LNCaP clone FGC (cell line): ENCODE results near the gene ADD1.
"Not testable (repeated sequence)": the region's sequence is repeated elsewhere in the genome, so short reads cannot be mapped to it uniquely, and the experiment has no call there.

Experiments used
- DNase-seq: peaks from one replicate; pipeline ENCODE4 v3.0.0-alpha.2; 2011; ENCODE audit warnings: low read depth
- H3K4me3 ChIP-seq: 2 replicates; pipeline ENCODE4 v1.5.1; 2011; ENCODE audit warnings: mild to moderate bottlenecking, low read depth, low read length, control low read depth
- TF ChIP-seq, protein P1 (sequence below): IDR thresholded peaks from 2 replicates; pipeline ENCODE4 v1.5.1; 2012; ENCODE audit warnings: mild to moderate bottlenecking; ENCODE audit not compliant: control insufficient read depth, insufficient read depth; ENCODE audit errors: extremely low read depth

Gene ADD1

DNA sequence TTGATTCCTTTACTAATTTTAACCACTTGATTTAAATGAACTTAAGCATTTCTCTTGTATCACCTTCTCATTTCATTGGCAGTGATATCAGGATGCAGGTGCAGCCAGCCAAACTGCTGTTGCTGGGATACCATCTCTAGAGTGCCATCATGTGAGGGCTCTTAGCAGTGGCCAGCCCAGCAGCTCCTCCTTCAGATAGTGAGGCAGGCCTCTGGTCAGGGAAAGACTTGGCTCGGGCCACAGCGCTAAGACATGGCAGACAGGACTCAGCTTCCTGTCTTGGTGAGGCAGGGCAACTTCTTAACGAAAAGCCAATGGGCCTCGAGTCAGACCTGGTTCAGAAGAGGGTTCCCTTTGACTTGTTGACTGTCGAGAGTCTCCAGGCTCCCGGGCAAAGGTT, 69.5 kb downstream of the ADD1 start:
- no peak overlapping the region for H3K4me3 ChIP-seq
- TF ChIP-seq, protein P1, sequence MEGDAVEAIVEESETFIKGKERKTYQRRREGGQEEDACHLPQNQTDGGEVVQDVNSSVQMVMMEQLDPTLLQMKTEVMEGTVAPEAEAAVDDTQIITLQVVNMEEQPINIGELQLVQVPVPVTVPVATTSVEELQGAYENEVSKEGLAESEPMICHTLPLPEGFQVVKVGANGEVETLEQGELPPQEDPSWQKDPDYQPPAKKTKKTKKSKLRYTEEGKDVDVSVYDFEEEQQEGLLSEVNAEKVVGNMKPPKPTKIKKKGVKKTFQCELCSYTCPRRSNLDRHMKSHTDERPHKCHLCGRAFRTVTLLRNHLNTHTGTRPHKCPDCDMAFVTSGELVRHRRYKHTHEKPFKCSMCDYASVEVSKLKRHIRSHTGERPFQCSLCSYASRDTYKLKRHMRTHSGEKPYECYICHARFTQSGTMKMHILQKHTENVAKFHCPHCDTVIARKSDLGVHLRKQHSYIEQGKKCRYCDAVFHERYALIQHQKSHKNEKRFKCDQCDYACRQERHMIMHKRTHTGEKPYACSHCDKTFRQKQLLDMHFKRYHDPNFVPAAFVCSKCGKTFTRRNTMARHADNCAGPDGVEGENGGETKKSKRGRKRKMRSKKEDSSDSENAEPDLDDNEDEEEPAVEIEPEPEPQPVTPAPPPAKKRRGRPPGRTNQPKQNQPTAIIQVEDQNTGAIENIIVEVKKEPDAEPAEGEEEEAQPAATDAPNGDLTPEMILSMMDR: no peak
- no peak for DNase-seq

DNA sequence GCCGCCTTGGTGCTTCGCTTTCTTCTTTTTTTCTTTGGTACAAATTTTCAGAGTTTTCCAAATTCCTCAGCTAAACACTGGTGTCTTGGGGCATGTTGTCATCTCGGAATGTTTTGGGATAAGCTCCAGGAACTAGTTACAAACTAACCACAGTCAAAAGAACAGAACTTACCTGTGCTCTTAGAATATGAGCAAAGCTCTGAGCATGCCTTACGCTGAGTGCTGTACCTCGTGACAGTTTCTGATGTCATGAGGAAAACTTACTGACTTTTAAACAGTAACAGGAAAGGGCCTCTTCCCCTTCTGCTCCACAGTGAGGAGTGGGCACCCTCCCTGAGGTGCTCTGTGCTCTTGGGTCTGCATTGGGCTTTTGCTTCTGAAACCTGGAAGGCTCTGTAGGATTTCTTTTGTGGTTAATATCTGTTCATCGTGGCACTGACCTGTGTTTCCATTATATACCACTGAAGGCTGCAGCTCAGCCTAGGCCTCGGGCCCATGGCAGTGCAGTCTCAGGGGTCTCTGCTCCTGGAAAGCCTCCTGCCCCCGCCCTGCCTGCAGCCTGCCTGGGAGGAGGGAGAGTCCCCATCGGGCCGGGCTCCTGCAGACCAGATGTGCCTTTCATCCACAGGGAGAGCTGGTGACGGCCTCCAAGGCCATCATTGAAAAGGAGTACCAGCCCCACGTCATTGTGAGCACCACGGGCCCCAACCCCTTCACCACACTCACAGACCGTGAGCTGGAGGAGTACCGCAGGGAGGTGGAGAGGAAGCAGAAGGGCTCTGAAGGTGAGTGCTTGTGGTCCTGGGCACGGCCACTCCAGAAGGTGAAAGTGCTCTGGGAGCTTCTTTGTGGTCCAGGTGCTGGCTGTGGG, 70.8 kb downstream of the ADD1 start:
- DNase-seq: no peak
- H3K4me3 ChIP-seq: no peak overlapping the region
- TF ChIP-seq, protein P1: no peak

DNA sequence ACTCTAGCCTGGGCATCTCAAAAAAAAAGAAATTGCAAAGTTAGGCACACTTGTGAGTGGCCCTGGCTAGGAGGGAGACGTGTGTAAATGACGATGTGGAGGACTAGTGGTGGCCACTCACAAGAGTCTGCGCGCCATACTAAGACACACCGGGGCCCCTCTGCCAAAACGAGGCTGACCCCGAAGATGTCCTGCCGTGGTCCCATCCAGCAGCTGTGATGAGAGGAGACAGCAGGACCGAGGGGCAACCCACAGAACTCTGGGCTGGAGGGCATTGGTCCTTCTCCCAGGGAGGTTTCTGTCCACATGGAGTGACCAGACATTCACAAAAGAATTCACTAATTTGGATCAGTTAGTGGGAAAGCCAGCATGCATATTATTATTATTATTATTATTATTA, 72.1 kb downstream of the ADD1 start:
- TF ChIP-seq, protein P1: no peak
- DNase-seq: no peak
- H3K4me3 ChIP-seq: no peak overlapping the region

DNA sequence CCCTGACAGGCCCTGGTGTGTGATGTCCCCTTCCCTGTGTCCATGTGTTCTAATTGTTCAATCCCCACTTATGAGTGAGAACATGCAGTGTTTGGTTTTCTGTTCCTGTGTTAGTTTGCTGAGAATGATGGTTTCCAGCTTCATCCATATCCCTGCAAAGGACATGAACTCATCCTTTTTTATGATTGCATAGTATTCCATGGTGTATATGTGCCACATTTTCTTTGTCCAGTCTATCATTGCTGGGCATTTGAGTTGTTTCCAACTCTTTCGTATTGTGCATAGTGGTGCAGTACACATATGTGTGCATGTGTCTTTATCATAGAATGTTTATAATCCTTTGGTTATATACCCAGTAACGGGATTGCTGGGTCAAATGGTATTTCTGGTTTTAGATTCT, 73.1 kb downstream of the ADD1 start:
- DNase-seq, H3K4me3 ChIP-seq: not testable (repeated sequence)

DNA sequence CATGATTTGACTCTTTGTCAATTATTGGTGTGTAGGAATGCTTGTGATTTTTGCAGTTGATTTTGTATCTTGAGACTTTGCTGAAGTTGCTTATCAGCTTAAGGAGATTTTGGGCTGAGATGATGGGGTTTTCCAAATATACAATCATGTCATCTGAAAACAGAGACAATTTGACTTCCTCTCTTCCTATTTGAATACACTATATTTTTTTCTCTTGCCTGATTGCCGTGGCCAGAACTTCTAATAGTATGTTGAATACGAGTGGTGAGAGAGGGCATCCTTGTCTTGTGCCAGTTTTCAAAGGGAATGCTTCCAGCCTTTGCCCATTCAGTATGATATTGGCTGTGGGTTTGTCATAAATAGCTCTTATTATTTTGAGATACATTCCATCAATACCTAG, 74.7 kb downstream of the ADD1 start:
- not testable (repeated sequence) for H3K4me3 ChIP-seq

DNA sequence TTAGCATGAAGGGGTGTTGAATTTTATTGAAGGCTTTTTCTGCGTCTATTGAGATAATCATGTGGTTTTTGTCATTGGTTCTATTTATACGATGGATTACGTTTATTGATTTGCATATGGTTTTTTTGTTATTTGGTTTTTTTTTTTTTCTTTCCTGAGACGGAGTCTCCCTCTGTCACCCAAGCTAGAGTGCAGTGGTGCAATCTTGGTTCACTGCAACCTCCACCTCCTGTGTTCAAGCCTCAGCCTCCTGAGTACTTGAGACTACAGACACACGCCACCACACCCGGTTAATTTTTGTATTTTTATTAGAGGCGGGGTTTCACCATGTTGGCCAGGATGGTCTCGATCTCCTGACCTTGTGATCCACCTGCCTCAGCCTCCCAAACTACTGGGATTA, 75.1 kb downstream of the ADD1 start:
- not testable (repeated sequence) for H3K4me3 ChIP-seq, DNase-seq

More for the DNA sequence above, 74.7 kb downstream of the ADD1 start:
- DNase-seq: not testable (repeated sequence)

DNA sequence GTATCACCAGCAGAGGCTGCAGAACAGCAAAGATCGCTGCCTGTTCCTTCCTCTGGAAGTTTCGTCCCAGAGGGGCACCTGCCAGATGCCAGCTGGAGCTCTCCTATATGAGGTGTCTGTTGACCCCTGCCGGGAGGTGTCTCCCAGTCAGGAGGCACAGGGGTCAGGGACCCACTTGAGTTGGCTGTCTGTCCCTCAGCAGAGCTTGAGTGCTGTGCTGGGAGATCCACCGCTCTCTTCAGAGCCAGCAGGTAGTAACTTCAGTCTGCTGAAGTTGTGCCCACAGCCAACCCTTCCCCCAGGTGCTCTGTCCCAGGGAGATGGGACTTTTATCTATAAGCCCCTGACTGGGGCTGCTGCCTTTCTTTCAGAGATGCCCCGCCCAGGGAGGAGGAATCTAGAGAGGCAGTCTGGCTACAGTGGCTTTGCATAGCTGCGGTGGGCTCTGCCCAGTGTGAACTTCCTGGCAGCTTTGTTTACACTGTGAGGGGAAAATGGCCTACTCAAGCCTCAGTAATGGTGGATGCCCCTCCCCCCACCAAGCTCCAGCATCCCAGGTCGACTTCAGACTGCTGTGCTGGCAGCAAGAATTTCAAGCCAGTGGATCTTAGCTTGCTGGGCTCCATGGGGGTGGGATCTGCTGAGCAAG, 78.9 kb downstream of the ADD1 start:
- not testable (repeated sequence) for DNase-seq, H3K4me3 ChIP-seq

DNA sequence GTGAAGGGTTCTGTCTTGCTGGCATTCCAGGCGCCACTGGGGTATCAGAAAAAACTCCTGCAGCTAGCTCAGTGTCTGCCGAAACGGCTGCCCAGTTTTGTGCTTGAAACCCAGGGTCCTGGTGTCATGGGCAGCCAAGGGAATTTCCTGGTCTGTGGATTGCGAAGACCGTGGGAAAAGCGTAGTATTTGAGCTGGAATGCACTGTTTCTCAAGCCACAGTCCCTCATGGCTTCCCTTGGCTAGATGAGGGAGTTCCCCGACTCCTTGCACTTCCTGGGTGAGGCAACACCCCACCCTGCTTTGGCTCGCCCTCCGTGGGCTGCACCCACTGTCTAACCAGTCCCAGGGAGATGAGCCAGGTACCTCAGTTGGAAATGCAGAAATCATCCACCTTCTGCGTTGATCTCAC, 79.5 kb downstream of the ADD1 start:
- no peak overlapping the region for H3K4me3 ChIP-seq

DNA sequence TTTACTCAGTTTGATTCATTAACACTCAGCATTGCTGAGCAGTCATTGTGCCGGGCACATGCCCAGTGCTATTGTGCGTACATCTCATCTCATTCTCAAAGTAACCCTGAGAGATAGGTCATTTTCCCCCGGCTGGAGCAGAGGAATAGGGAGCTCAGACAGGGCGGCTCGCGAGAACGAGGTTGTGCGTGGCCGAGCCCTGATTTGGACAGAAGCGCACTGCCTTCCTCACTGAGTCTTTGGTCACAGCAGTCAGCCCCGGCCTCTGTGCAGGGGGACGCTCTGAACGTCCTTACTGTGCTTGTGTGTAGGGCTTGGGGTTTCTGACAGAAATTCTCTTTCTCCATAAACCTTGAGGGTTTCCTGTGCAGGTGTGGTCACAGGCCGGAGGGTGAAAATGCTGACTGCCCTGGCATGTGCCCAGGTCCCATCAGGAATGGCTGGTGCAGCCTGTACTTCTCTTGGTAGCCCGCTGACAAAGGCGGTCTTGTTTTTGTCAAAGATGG, 80.1 kb downstream of the ADD1 start:
- TF ChIP-seq, protein P1: no peak
- no peak for DNase-seq
- H3K4me3 ChIP-seq: no peak overlapping the region

More for the DNA sequence above, 79.5 kb downstream of the ADD1 start:
- TF ChIP-seq, protein P1: no peak
- DNase-seq: no peak
